Neural cell (in vitro differentiated cells): ENCODE data around the gene PVALB. TPM values are rescaled to one million over a fixed set of nuclear protein-coding genes. Genes with fewer than 3 reads are reported as not detected.

Experiments
- H2AFZ ChIP-seq: fragments of 200-600, 300-800 bp; sonication (generic), shearing (Covaris generic); 2 replicates; pipeline ENCODE4 v1.6.0; 2014; ENCODE audit warnings: low read depth, mild to moderate bottlenecking, antibody characterized with exemption, low read length, moderate library complexity
- H3F3A ChIP-seq: fragments of 200-600 bp; shearing (Covaris generic); 2 replicates; pipeline ENCODE4 v1.6.1; 2016; ENCODE audit warnings: mild to moderate bottlenecking, moderate library complexity, mixed read lengths, antibody characterized with exemption, low read length; ENCODE audit not compliant: insufficient read depth, poor library complexity, severe bottlenecking
- H3K27ac ChIP-seq: fragments of 200-600, 300-800 bp; sonication (generic), shearing (Covaris generic); 2 replicates; pipeline ENCODE4 v1.5.1; 2014; ENCODE audit warnings: mild to moderate bottlenecking, low read length, moderate library complexity
- H3K27me3 ChIP-seq: fragments of 300-800, 200-600 bp; sonication (generic), shearing (Covaris generic); 2 replicates; pipeline ENCODE4 v1.6.0; 2014; ENCODE audit warnings: mild to moderate bottlenecking, low read depth, low read length, moderate library complexity; ENCODE audit not compliant: insufficient read depth
- H3K36me3 ChIP-seq: fragments of 300-800, 200-600 bp; sonication (generic), shearing (Covaris generic); 2 replicates; pipeline ENCODE4 v1.5.1; 2014; ENCODE audit warnings: mild to moderate bottlenecking, antibody characterized with exemption, low read length, moderate library complexity; ENCODE audit not compliant: insufficient read depth
- H3K4me2 ChIP-seq: fragments of 300-800, 200-600 bp; sonication (generic), shearing (Covaris generic); 2 replicates; pipeline ENCODE4 v1.6.0; 2014; ENCODE audit warnings: mild to moderate bottlenecking, low read length
- H3K4me3 ChIP-seq: fragments of 300-800, 200-600 bp; sonication (generic), shearing (Covaris generic); 2 replicates; pipeline ENCODE4 v1.5.1; 2014; ENCODE audit warnings: mild to moderate bottlenecking, low read length, moderate library complexity
- H3K79me2 ChIP-seq: fragments of 200-600 bp; shearing (Covaris generic); replicated peaks from 2 replicates; pipeline ENCODE4 v1.6.0; 2014; ENCODE audit warnings: mild to moderate bottlenecking, low read length, moderate library complexity; ENCODE audit not compliant: insufficient read depth
- H3K9ac ChIP-seq: fragments of 300-800, 200-600 bp; sonication (generic), shearing (Covaris generic); 2 replicates; pipeline ENCODE4 v1.6.1; 2016; ENCODE audit warnings: mild to moderate bottlenecking, low read length, mixed read lengths
- H3K9me2 ChIP-seq: fragments of 200-600 bp; shearing (Covaris generic); 2 replicates; pipeline ENCODE4 v1.6.1; 2016; ENCODE audit warnings: mild to moderate bottlenecking, low read length, mixed read lengths; ENCODE audit not compliant: insufficient read depth
- H3K9me3 ChIP-seq: fragments of 200-600, 300-800 bp; sonication (generic), shearing (Covaris generic); 2 replicates; pipeline ENCODE4 v1.6.1; 2016; ENCODE audit warnings: mild to moderate bottlenecking, mixed run types, low read length, moderate library complexity, mixed read lengths
- H4K20me1 ChIP-seq: fragments of 200-600 bp; shearing (Covaris generic); 2 replicates; pipeline ENCODE4 v1.6.1; 2016; ENCODE audit warnings: mild to moderate bottlenecking, mixed run types; ENCODE audit not compliant: insufficient read depth
- EP300 ChIP-seq: fragments of 450-650 bp; conservative IDR thresholded peaks from 2 replicates; pipeline ENCODE4 v1.6.1; 2014; ENCODE audit warnings: antibody characterized with exemption, mild to moderate bottlenecking, moderate library complexity; ENCODE audit not compliant: poor library complexity, severe bottlenecking
- EZH2 ChIP-seq: fragments of 200-600, 300-800 bp; shearing (Covaris generic), sonication (generic); IDR thresholded peaks from 2 replicates; pipeline ENCODE4 v1.6.1; 2014; ENCODE audit warnings: antibody characterized with exemption, low read length, borderline replicate concordance, mild to moderate bottlenecking; ENCODE audit not compliant: insufficient read depth, poor library complexity, severe bottlenecking
- MXI1 ChIP-seq: fragments of 450-650 bp; conservative IDR thresholded peaks from 2 replicates; pipeline ENCODE4 v1.6.1; 2014; ENCODE audit warnings: antibody characterized with exemption, mild to moderate bottlenecking; ENCODE audit not compliant: poor library complexity, severe bottlenecking
- POLR2AphosphoS5 ChIP-seq: IDR thresholded peaks from 2 replicates; pipeline ENCODE4 v1.6.1; 2012
- RAD21 ChIP-seq: fragments of 450-650 bp; conservative IDR thresholded peaks from 2 replicates; pipeline ENCODE4 v1.6.1; 2014; ENCODE audit warnings: antibody characterized with exemption, mild to moderate bottlenecking, moderate library complexity
- SMC3 ChIP-seq: fragments of 450-650 bp; conservative IDR thresholded peaks from 2 replicates; pipeline ENCODE4 v1.6.1; 2014; ENCODE audit warnings: antibody characterized with exemption, mild to moderate bottlenecking, moderate library complexity; ENCODE audit not compliant: poor library complexity
- TAF1 ChIP-seq: IDR thresholded peaks from 2 replicates; pipeline ENCODE4 v1.6.1; 2012; ENCODE audit warnings: low read depth
- polyA plus RNA-seq: library from polyadenylated mRNA; depleted of rRNA; stranded (reverse); fragments of >200 nt; gene quantifications from 2 replicates; pipeline ENCODE4 v1.2.3, GENCODE V29; 2014
- TF ChIP-seq, protein P1 (sequence below): fragments of 450-650 bp; IDR thresholded peaks from 2 replicates; pipeline ENCODE4 v1.5.1; 2014; ENCODE audit warnings: antibody characterized with exemption, mild to moderate bottlenecking, moderate library complexity; ENCODE audit not compliant: poor library complexity, severe bottlenecking
- TF ChIP-seq, protein P2 (sequence below): IDR thresholded peaks from 2 replicates; pipeline ENCODE4 v1.6.1; 2012; ENCODE audit warnings: borderline replicate concordance

Gene PVALB
- polyA plus RNA-seq, 1 donor from 2014 or later: not detected

DNA sequence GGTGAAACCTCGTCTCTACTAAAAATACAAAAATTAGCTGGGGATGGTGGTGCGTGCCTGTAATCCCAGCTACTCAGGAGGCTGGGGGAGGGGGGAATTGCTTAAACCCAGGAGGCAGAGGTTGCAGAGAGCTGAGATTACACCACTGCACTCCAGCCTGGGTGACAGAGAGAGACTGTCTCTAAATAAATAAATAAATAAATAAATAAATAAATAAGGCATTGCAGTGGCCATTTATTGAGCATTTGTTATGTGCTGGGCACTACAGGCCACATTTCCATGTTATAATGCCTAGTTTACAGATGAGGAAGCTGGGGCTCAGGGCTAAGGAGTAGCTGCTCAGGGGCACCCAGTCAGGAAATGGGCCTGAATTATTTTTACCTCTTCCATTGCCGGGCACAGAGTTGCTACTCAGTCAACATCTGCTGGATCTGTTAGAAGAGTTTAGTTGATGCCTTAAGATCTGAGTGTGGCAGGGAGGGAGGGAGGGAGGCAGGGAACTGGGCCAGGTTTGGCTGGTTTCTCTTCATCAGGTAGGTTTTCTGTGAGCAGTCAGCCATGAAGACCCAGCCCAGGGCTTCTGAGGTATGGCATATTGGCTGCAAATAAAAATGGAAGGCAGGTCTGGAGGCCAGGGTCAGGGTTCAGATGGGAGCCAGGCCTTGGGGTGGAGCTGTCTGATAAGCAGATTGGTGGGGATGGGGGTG is 5.6 kb downstream of the PVALB start:
- no peaks in the 10 kb centered on the region for H3K36me3 ChIP-seq
- no peaks in the 10 kb centered on the region for H3K9me3 ChIP-seq
- no peak overlapping the region for H3K4me3 ChIP-seq
- H3K4me2 ChIP-seq: no peak overlapping the region
- no peak overlapping the region for H3K27ac ChIP-seq
- no peaks in the 10 kb centered on the region for H4K20me1 ChIP-seq
- no peaks in the 10 kb centered on the region for H3K9me2 ChIP-seq
- H3F3A ChIP-seq: no peaks in the 10 kb centered on the region
- peaks cover 19% of the 10 kb centered on the region for H3K27me3 ChIP-seq
- TF ChIP-seq, protein P1, sequence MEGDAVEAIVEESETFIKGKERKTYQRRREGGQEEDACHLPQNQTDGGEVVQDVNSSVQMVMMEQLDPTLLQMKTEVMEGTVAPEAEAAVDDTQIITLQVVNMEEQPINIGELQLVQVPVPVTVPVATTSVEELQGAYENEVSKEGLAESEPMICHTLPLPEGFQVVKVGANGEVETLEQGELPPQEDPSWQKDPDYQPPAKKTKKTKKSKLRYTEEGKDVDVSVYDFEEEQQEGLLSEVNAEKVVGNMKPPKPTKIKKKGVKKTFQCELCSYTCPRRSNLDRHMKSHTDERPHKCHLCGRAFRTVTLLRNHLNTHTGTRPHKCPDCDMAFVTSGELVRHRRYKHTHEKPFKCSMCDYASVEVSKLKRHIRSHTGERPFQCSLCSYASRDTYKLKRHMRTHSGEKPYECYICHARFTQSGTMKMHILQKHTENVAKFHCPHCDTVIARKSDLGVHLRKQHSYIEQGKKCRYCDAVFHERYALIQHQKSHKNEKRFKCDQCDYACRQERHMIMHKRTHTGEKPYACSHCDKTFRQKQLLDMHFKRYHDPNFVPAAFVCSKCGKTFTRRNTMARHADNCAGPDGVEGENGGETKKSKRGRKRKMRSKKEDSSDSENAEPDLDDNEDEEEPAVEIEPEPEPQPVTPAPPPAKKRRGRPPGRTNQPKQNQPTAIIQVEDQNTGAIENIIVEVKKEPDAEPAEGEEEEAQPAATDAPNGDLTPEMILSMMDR: no peak
- TF ChIP-seq SMC3: no peak
- TF ChIP-seq, protein P2, sequence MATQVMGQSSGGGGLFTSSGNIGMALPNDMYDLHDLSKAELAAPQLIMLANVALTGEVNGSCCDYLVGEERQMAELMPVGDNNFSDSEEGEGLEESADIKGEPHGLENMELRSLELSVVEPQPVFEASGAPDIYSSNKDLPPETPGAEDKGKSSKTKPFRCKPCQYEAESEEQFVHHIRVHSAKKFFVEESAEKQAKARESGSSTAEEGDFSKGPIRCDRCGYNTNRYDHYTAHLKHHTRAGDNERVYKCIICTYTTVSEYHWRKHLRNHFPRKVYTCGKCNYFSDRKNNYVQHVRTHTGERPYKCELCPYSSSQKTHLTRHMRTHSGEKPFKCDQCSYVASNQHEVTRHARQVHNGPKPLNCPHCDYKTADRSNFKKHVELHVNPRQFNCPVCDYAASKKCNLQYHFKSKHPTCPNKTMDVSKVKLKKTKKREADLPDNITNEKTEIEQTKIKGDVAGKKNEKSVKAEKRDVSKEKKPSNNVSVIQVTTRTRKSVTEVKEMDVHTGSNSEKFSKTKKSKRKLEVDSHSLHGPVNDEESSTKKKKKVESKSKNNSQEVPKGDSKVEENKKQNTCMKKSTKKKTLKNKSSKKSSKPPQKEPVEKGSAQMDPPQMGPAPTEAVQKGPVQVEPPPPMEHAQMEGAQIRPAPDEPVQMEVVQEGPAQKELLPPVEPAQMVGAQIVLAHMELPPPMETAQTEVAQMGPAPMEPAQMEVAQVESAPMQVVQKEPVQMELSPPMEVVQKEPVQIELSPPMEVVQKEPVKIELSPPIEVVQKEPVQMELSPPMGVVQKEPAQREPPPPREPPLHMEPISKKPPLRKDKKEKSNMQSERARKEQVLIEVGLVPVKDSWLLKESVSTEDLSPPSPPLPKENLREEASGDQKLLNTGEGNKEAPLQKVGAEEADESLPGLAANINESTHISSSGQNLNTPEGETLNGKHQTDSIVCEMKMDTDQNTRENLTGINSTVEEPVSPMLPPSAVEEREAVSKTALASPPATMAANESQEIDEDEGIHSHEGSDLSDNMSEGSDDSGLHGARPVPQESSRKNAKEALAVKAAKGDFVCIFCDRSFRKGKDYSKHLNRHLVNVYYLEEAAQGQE: no peak
- TF ChIP-seq TAF1: no peak
- no peak for TF ChIP-seq EP300
- TF ChIP-seq RAD21: no peak
- TF ChIP-seq EZH2: no peak
- TF ChIP-seq POLR2AphosphoS5: no peak
- TF ChIP-seq MXI1: no peak
- no peak overlapping the region for H3K9ac ChIP-seq
- no peak overlapping the region for H2AFZ ChIP-seq
- H3K79me2 ChIP-seq: no peaks in the 10 kb centered on the region

DNA sequence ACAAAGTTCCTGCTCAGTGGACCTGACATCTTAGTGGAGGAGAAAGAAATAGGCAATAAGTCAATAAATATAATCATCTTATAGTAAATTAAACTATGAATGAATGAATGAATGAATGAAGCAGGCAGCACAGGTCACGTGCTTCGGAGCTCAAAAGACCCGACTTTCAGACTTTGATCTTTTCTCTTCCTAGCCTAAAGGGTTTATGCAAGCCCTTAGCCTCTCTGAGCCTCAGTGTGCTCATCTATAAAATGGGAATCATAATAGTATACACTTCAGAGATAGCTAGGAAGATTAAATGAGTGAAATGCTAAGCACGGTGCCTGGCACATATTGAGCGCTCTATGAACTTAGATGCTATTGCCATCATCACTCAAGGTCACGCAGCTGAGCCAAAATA is 7.5 kb downstream of the PVALB start:
- no peak overlapping the region for H3K4me2 ChIP-seq
- TF ChIP-seq, protein P2: no peak
- TF ChIP-seq EP300 (no peak), TAF1 (no peak), RAD21 (no peak), EZH2 (no peak), POLR2AphosphoS5 (no peak), MXI1 (no peak), SMC3 (no peak)
- TF ChIP-seq, protein P1: no peak
- no peaks in the 10 kb centered on the region for H3K79me2 ChIP-seq
- H3K9ac ChIP-seq: no peak overlapping the region
- H3K4me3 ChIP-seq: no peak overlapping the region
- H3K36me3 ChIP-seq: no peaks in the 10 kb centered on the region
- no peak overlapping the region for H3K27ac ChIP-seq
- no peaks in the 10 kb centered on the region for H3K9me2 ChIP-seq
- H3F3A ChIP-seq: no peaks in the 10 kb centered on the region
- H4K20me1 ChIP-seq: no peaks in the 10 kb centered on the region
- no peak overlapping the region for H2AFZ ChIP-seq
- peaks cover 2% of the 10 kb centered on the region for H3K27me3 ChIP-seq
- no peaks in the 10 kb centered on the region for H3K9me3 ChIP-seq
